Liver (tissue), 9 donors: ENCODE results near the gene ABL2. TPM values are rescaled to one million over a fixed set of nuclear protein-coding genes. Genes with fewer than 3 reads are reported as not detected.
A peak's percentile ranks its signal among the peaks of the same experiment; 100 is the strongest.

Source experiments
- DNase-seq: peaks from one replicate; pipeline ENCODE4 v3.0.0-alpha.2; 2017; ENCODE audit warnings: low spot score
- H3K27ac ChIP-seq, 2 donors: one replicate each; pipeline ENCODE4 v1.7.0; 2013; ENCODE audit warnings: inconsistent platforms in 2 of 2, low read length in 2 of 2, control low read depth in 1 of 2, low read depth in 1 of 2, mild to moderate bottlenecking in 1 of 2
- H3K27me3 ChIP-seq, 4 donors: one replicate each; pipeline versions ENCODE4 v1.6.1 to v1.7.0; 2013; ENCODE audit warnings: low read length in 3 of 4, inconsistent platforms in 1 of 4, mild to moderate bottlenecking in 1 of 4, moderate library complexity in 1 of 4; ENCODE audit not compliant: control insufficient read depth in 4 of 4, insufficient read depth in 4 of 4
- H3K36me3 ChIP-seq, 4 donors: one replicate each; pipeline versions ENCODE4 v1.6.1 to v1.7.0; 2013; ENCODE audit warnings: low read length in 3 of 4, mild to moderate bottlenecking in 3 of 4, low read depth in 1 of 4, moderate library complexity in 1 of 4; ENCODE audit not compliant: control insufficient read depth in 4 of 4, insufficient read depth in 3 of 4
- H3K4me1 ChIP-seq, 4 donors: one replicate each; pipeline versions ENCODE4 v1.6.1 to v1.7.0; 2013; ENCODE audit warnings: low read length in 3 of 4, mild to moderate bottlenecking in 3 of 4, moderate library complexity in 1 of 4; ENCODE audit not compliant: control insufficient read depth in 4 of 4, insufficient read depth in 4 of 4
- H3K4me3 ChIP-seq, 3 donors: one replicate each; pipeline versions ENCODE4 v1.6.1 to v1.7.0; 2013; ENCODE audit warnings: low read length in 3 of 3, control low read depth in 1 of 3, low read depth in 1 of 3, mild to moderate bottlenecking in 1 of 3
- H3K9ac ChIP-seq, 2 donors: one replicate each; pipeline ENCODE4 v1.7.0; 2013; ENCODE audit warnings: low read length in 2 of 2, mild to moderate bottlenecking in 2 of 2, moderate library complexity in 2 of 2, control low read depth in 1 of 2, low read depth in 1 of 2
- H3K9me3 ChIP-seq, 4 donors: one replicate each; pipeline versions ENCODE4 v1.6.1 to v1.7.0; 2013; ENCODE audit warnings: low read length in 3 of 4; ENCODE audit not compliant: control insufficient read depth in 4 of 4
- EGR1 ChIP-seq, 2 donors: IDR thresholded peaks; 2 replicates each; pipeline ENCODE4 v1.6.1; 2016 to 2018; ENCODE audit warnings: antibody characterized with exemption in 2 of 2, low read depth in 2 of 2
- FOXA1 ChIP-seq: IDR thresholded peaks from 2 replicates; pipeline ENCODE4 v1.6.1; 2016; ENCODE audit warnings: antibody characterized with exemption
- FOXA2 ChIP-seq: IDR thresholded peaks from 2 replicates; pipeline ENCODE4 v1.6.1; 2016; ENCODE audit warnings: antibody characterized with exemption
- GABPA ChIP-seq, 2 donors: IDR thresholded peaks in 1 of 2; conservative IDR thresholded peaks in 1 of 2; 2 replicates each; pipeline ENCODE4 v1.6.1; 2016; ENCODE audit warnings: antibody characterized with exemption in 2 of 2, mild to moderate bottlenecking in 1 of 2, moderate library complexity in 1 of 2
- HNF4A ChIP-seq, 2 donors: conservative IDR thresholded peaks; 2 replicates each; pipeline ENCODE4 v1.6.1; 2016; ENCODE audit warnings: antibody characterized with exemption in 2 of 2, mild to moderate bottlenecking in 2 of 2
- HNF4G ChIP-seq: IDR thresholded peaks from 2 replicates; pipeline ENCODE4 v1.6.1; 2016; ENCODE audit warnings: antibody characterized with exemption
- MAX ChIP-seq: IDR thresholded peaks from 2 replicates; pipeline ENCODE4 v1.6.1; 2016; ENCODE audit warnings: antibody characterized with exemption
- NR2F2 ChIP-seq: IDR thresholded peaks from 2 replicates; pipeline ENCODE4 v1.6.1; 2016; ENCODE audit warnings: antibody characterized with exemption
- RAD21 ChIP-seq, 2 donors: IDR thresholded peaks; 2 replicates each; pipeline ENCODE4 v1.6.1; 2016; ENCODE audit warnings: antibody characterized with exemption in 2 of 2, mild to moderate bottlenecking in 2 of 2
- RXRA ChIP-seq, 2 donors: IDR thresholded peaks; 2 replicates each; pipeline ENCODE4 v1.6.1; 2017 to 2018; ENCODE audit warnings: antibody characterized with exemption in 2 of 2, mild to moderate bottlenecking in 1 of 2
- SP1 ChIP-seq: IDR thresholded peaks from 2 replicates; pipeline ENCODE4 v1.6.1; 2018; ENCODE audit warnings: antibody characterized with exemption, mild to moderate bottlenecking
- TAF1 ChIP-seq: conservative IDR thresholded peaks from 2 replicates; pipeline ENCODE4 v1.6.1; 2016; ENCODE audit warnings: antibody characterized with exemption, mild to moderate bottlenecking
- YY1 ChIP-seq: IDR thresholded peaks from 2 replicates; pipeline ENCODE4 v1.6.1; 2016; ENCODE audit warnings: antibody characterized with exemption, mild to moderate bottlenecking
- WGBS: extraction: QIAGEN DNeasy Blood & Tissue Kit; methylation state at CpG from one replicate; pipeline ENCODE4 v1.1.7; 2013; 5-methylcytosine and 5-hydroxymethylcytosine counted together
- polyA plus RNA-seq, 2 donors: library from polyadenylated mRNA; stranded (reverse) in 1 of 2; unstranded in 1 of 2; fragments of 200-250 nt in 1 of 2; fragments of >200 nt in 1 of 2; fragmentation: Nextera tagmentation in 1 of 2; extraction: Ambion mirVana in 1 of 2; gene quantifications; one replicate each; pipeline versions ENCODE4 v1.2.1 to v1.2.3, GENCODE V29; 2013 to 2015
- total RNA-seq, 2 donors: library from RNA; depleted of rRNA; stranded (reverse); fragments of >200 nt; gene quantifications; one replicate each; pipeline ENCODE4 v1.2.3, GENCODE V29; 2014
- TF ChIP-seq, protein P1 (sequence below): fragments of 150-350 bp; IDR thresholded peaks from 2 replicates; pipeline ENCODE4 v1.5.1; 2017; ENCODE audit warnings: improper control_type of control experiment, low read depth, low read length; ENCODE audit not compliant: missing input control
- TF ChIP-seq, protein P2 (sequence below): IDR thresholded peaks from 2 replicates; pipeline ENCODE4 v1.6.1; 2016; ENCODE audit warnings: antibody characterized with exemption
- donor health status: healthy.
- donor health status: healthy.
- donor health status: healthy.
- donor health status: healthy.
- donor health status: healthy.

ABL2 gene
- total and polyA plus RNA-seq, 4 donors = 1.8 to 7.8 (median 3.4) TPM

DNA sequence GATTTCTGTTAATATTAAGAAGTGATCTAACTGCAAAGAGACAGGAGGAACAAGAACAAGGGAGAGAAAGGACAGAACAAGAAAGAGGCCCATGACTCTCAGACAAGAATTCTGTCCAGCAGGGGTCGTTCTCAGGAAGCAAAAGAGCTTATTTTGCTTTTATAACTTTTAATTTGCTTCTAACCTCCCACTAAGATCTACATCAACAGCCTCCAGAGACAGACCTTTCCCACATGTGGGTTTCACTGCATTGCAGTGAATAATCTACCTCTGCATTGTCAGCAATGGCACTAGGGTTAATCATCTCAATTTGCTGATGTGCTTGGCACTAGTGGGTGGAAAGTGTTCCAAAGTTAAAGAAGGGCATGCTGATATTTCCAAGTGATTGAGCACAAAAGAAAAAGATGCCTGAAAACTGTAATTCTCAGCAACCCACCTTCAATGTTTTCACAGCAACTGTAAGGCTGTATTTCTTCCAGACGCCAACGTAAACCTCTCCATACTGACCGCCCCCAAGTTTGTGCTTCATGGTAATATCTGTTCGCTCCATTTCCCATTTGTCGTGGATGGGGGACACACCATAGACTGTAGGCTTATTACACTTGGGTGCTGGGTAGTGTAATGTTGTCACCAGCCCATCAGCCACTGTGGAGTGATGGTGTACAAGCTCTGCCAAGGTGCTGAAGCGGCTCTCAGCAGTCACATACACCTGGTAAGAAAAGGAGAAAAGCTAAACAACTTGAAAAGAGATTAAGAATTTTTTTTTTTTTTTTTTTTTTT, 108.1 kb downstream of the ABL2 start:
- Histone ChIP-seq H3K4me3 (no peak overlapping the region), H3K9me3 (no peaks in the 10 kb centered on the region), H3K27me3 (no peaks in the 10 kb centered on the region), H3K4me1 (peaks cover 3 to 23% (median 18%) of the 10 kb centered on the region in 4 donors), H3K9ac (peak overlapping the region in 1 of 2 donors; percentile 16), H3K27ac (peak overlapping the region in 1 of 2 donors; percentile 9), H3K36me3 (peaks cover 1 to 8% (median 6%) of the 10 kb centered on the region in 4 donors)
- 85% methylated on average over 7 of the region's 7 CpGs for WGBS
- no peak for DNase-seq
- TF ChIP-seq, protein P1, sequence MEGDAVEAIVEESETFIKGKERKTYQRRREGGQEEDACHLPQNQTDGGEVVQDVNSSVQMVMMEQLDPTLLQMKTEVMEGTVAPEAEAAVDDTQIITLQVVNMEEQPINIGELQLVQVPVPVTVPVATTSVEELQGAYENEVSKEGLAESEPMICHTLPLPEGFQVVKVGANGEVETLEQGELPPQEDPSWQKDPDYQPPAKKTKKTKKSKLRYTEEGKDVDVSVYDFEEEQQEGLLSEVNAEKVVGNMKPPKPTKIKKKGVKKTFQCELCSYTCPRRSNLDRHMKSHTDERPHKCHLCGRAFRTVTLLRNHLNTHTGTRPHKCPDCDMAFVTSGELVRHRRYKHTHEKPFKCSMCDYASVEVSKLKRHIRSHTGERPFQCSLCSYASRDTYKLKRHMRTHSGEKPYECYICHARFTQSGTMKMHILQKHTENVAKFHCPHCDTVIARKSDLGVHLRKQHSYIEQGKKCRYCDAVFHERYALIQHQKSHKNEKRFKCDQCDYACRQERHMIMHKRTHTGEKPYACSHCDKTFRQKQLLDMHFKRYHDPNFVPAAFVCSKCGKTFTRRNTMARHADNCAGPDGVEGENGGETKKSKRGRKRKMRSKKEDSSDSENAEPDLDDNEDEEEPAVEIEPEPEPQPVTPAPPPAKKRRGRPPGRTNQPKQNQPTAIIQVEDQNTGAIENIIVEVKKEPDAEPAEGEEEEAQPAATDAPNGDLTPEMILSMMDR = peak; percentile 55
- TF ChIP-seq FOXA1 = no peak
- TF ChIP-seq RAD21 (IDR thresholded peaks at IDR 0.05) = peak; percentile 86 to 89
- TF ChIP-seq, protein P2, sequence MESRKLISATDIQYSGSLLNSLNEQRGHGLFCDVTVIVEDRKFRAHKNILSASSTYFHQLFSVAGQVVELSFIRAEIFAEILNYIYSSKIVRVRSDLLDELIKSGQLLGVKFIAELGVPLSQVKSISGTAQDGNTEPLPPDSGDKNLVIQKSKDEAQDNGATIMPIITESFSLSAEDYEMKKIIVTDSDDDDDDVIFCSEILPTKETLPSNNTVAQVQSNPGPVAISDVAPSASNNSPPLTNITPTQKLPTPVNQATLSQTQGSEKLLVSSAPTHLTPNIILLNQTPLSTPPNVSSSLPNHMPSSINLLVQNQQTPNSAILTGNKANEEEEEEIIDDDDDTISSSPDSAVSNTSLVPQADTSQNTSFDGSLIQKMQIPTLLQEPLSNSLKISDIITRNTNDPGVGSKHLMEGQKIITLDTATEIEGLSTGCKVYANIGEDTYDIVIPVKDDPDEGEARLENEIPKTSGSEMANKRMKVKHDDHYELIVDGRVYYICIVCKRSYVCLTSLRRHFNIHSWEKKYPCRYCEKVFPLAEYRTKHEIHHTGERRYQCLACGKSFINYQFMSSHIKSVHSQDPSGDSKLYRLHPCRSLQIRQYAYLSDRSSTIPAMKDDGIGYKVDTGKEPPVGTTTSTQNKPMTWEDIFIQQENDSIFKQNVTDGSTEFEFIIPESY = peak; percentile 16
- no peak for TF ChIP-seq HNF4A (conservative IDR thresholded peaks at IDR 0.05)

DNA sequence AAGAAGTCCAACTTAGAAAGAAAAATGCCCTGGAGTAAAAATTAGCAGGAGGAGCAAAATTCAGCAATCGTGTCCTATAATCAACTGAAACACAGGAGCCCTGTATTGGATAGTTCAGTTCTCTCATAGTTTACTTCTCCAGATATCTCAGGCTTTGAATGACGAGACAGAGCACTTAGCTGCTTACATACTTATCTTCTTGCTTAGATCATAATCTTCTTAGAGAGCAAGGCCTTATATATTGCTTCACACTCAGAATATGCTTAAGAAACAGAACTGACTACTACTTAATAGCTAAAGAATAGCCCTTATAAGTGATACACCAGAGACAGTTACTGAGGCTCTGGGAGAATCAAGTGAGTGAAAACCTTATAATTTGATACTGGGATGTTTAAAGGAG, 108.7 kb downstream of the ABL2 start:
- Histone ChIP-seq H3K36me3 (peaks cover 1 to 8% (median 6%) of the 10 kb centered on the region in 4 donors), H3K27ac (no peak overlapping the region), H3K4me1 (peaks cover 3 to 23% (median 18%) of the 10 kb centered on the region in 4 donors), H3K27me3 (no peaks in the 10 kb centered on the region), H3K9ac (no peak overlapping the region), H3K9me3 (no peaks in the 10 kb centered on the region), H3K4me3 (no peak overlapping the region)
- 69% methylated on average over 2 of the region's 2 CpGs for WGBS
- no peak for DNase-seq
- TF ChIP-seq GABPA (IDR thresholded peaks at IDR 0.05 in 1 of 2, conservative IDR thresholded peaks at IDR 0.05 in 1 of 2) (no peak), FOXA1 (no peak), FOXA2 (no peak), TAF1 (no peak), HNF4A (conservative IDR thresholded peaks at IDR 0.05) (no peak), EGR1 (IDR thresholded peaks at IDR 0.05; ENCODE audit: low read depth in 2 of 2) (no peak), HNF4G (no peak), SP1 (no peak), YY1 (no peak), RXRA (IDR thresholded peaks at IDR 0.05) (no peak), MAX (no peak), NR2F2 (no peak)
- TF ChIP-seq, protein P2 = no peak
- TF ChIP-seq, protein P1 = no peak
